Hematopoietic multipotent progenitor cell treated with erythropoietin and hydrocortisone succinate and interleukin-3 and kit ligand, for 6 days (in vitro differentiated cells): ENCODE measurements around the gene TPM2.
A peak's percentile ranks its signal among the peaks of the same experiment; 100 is the strongest.

Experiments
- DNase-seq: peaks from one replicate; pipeline ENCODE4 v3.0.0-alpha.2; 2015

Gene TPM2

DNA sequence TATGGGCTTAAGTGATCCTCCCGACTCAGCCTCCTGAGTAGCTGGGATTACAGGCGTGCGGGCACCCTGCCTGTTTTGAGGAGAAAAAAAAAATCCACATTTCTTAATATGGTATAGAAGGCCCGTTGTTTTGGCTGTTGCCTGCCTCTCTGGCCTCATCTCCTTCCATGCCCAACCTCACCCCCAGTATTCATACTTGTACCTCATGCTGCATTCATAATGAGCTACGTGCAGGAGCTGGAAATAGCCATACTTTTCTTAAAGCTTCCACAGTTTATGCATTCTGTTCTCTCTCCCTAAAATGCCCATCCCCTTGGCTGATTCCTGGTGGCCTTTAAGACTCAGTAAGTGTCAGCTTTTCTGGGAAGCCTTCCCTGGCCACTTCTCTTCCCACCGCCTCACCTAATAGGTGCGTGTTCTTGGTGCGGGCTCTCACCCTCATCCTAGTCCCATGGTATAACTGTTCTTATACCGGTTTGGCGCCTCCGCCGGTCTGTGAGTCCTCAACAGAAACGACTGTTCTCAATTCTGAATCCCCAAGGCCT, 2.1 kb upstream of the TPM2 start:
- no peak for DNase-seq

- peak; percentile 32 for DNase-seq
These were observed 1.6 kb upstream of the TPM2 start for GRCh38 chr9:35691334-35691650.

DNA sequence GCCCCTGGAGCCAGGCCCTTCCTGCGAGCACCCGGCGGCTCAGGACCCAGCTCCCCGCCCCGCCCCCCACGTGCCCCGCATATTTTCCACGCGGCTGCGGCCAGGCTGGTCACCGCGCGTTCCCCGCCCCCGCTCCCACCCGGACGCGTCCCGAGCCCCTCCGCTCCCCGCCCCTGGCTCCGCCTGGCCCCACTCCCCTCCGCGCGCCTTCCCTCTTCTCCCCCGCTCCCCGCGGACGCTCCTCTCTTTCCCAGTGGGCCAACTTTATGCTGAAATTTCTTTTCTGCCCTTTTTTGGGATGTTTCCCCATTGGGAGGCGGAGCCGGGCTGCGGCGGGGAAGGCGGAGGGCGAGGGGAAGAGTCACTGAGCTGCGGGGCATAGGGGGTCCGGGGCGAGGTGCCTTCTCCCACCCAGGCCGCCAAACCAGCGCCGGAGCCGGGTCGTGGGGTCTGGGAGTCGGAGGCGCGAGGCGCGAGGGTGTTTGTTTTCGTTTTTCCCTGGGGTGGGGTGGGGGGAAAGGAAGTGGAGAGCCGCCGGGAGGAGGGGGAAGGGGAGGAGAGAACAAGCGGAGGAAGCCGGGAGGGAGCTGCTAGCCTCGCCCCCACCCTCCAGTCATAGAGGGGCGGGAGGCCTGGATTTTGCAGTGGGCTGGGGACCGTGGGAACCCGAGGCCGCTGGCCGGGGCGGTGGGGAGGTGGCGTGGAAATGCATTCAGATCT, 1.0 kb upstream of the TPM2 start:
- peak; percentile 45 for DNase-seq

DNA sequence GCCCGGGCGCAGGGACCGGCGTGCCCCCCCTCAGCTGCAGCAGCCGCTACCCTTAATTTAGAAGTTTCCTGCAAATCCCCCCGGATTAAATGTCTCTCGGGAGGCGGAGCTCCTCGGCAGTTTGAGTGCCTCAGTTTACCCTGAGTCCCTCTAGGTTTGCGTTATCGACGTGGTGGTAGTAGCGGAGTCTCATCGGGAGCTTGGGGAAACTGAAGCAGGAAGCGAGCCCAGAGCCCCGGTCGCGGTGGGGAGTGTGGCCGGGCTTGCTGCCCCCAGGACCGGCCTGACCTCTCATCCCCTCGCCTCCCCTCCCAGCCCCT, 529 bp upstream of the TPM2 start:
- no peak for DNase-seq

DNA sequence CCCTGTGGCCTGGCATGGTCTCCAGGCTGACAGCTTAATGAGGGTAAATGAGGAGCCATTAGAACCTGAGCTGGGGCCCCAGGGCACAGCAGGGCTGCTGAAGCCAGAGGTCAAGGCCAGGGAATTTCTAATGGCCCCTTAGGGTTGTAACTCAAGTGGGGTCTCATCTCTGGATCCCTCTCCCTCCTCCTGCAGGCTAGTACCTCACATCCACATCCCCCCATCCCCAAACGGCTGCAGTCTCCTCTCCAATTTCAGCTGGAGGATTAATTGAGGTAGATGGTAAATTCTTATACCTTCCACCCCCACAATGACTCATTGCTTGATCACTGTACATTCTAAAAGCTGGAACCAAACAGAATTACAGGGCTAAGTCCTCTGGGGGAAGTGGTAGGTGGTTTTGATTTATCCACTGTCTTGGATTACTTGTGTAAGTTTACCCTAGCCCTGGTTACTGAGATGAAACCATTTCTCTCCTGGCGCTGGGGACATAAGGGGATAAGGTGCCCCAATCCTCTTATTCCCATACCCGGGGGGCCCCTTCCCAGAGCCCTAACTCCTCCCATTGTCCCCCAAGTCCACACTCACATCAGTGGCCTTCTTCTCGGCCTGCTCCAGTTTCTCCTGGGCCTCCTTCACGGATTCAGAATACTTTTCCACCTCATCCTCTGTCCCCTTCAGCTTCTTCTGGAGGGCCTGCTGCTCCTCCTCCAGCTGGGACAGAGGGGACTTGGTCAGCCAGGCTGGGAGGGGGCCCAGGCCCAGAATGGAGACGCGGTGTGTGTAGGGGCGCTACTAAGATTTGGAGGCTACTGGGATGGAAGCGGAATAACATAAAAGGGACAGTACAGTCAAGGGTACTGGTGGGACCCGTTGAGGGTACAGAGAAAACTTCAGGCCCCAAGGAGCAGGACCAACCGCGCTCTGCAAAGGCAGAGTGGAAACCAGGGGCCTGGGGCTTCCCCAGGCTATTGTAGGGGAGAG, 875 bp downstream of the TPM2 start:
- DNase-seq = peak; percentile 17

GRCh38 chr9:35687972-35688557, 1.7 kb downstream of the TPM2 start:
- DNase-seq = no peak

GRCh38 chr9:35687306-35687705, 2.4 kb downstream of the TPM2 start:
- DNase-seq = no peak

DNA sequence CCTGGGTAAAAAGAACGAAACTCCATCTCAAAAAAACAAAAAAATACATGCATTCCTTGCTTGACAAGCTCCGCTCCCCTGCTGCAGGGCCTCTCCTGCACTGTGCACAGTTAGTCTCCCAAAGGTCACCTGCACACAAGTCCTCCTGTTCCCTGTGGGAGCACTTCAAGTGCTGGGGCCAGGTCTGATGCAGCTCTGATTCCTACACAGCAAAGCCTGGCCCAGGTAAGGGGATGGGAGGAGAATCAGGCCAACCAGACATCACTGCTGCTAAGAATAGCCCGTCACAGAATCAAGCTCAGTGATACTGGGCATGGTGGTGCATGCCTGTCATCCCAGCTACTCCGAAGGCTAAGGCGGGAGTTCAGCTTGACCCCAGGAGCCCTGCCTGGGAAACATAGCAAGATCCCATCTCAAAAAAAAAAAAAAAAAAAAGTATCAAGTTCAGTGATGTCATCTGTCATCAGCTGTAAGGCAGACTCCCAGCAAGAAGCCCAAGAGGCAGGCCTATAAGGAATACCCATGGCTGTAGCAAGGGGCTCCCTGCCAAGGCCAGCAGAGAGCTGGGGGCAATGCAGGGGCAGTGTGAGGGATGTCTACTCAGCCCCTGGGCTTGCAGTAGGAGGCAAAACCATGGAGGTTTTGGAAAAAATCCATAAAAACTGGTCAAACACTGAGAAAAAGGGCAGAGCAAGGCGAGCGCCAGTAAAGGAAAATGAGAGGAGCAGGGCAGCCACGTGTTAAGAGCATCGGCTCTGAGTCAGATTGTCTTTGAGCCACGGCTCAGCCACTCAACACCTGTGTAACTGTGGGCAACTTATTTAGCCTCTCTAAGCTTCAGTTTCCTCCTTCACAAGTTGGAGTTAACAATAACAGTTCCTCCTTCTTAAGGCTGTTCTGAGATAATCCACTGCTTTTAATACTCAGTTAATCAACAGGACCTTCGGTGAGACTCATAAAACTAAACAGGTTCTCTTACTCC, 3.2 kb downstream of the TPM2 start:
- DNase-seq = no peak

DNA sequence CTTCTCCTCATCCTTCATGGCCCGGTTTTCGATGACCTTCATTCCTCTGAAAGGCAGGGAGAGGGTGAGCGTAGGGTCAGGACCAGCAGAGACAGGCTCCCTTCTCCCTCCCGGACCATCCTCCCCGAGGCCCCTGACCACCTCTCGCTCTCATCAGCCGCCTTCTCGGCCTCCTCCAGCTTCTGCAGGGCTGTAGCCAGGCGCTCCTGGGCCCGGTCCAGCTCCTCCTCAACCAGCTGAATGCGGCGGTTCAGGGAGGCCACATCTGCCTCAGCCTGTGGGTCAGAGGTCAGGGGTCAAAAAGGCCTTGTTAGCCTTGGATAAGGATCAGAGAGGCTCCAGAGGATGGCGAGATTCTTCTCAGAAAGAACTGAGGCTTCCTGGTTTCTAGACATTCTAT, 4.2 kb downstream of the TPM2 start:
- DNase-seq = no peak

DNA sequence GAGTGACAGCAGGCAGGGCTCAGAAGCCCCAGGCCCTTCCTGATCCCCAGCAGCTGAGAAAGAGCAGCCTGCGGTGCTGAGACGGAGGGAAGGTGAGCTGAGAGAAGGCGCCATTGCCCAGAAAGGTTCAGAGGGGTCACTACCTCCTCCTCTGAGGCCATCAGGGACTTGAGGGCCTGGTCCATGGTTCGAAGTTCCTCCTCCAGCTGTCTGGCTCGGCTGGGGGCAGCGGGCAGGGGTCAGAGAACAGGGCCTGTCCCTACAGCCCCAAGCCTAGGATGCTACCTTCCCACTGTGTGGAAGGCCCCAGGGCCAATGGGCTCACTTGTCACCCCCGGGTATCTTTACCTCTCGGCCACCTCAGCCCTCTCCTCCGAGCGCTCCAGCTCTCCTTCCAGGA, 4.8 kb downstream of the TPM2 start:
- DNase-seq = no peak

GRCh38 chr9:35683323-35683722, 6.4 kb downstream of the TPM2 start:
- no peak for DNase-seq

- DNase-seq = no peak
These were observed 7.0 kb downstream of the TPM2 start for GRCh38 chr9:35682520-35683315.

GRCh38 chr9:35682051-35682450, 7.7 kb downstream of the TPM2 start:
- DNase-seq = no peak

GRCh38 chr9:35681341-35682002, 8.3 kb downstream of the TPM2 start:
- DNase-seq = no peak

GRCh38 chr9:35680331-35681105, 9.2 kb downstream of the TPM2 start:
- no peak for DNase-seq

DNA sequence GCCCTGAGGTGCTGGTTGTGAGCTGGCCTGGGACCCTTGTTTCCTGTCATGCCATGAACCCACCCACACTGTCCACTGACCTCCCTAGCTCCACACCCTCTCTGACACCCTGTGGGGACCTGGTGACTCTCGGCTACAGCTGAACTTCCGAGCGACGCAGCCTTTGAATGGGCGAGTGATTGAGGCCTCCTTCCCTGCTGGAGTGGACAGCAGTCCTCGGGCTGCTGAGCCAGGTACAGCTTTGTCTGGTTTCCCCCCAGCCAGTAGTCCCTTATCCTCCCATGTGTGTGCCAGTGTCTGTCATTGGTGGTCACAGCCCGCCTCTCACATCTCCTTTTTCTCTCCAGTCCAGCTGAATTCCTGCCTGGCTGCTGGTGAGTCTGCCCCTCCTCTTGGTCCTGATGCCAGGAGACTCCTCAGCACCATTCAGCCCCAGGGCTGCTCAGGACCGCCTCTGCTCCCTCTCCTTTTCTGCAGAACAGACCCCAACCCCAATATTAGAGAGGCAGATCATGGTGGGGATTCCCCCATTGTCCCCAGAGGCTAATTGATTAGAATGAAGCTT, 9.9 kb downstream of the TPM2 start:
- DNase-seq = no peak

GRCh38 chr9:35679091-35679490, 10.6 kb downstream of the TPM2 start:
- DNase-seq = no peak

GRCh38 chr9:35675732-35676392, 13.9 kb downstream of the TPM2 start:
- peak; percentile 40 for DNase-seq

DNA sequence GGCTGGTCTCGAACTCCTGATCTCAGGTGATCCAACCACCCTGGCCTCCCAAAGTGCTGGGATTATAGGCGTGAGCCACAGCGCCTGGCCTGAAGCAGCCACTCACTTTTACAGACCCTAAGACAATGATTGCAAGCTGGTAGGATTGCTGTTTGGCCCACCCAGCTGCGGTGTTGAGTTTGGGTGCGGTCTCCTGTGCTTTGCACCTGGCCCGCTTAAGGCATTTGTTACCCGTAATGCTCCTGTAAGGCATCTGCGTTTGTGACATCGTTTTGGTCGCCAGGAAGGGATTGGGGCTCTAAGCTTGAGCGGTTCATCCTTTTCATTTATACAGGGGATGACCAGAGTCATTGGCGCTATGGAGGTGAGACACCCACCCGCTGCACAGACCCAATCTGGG, 14.5 kb downstream of the TPM2 start:
- DNase-seq = no peak

DNA sequence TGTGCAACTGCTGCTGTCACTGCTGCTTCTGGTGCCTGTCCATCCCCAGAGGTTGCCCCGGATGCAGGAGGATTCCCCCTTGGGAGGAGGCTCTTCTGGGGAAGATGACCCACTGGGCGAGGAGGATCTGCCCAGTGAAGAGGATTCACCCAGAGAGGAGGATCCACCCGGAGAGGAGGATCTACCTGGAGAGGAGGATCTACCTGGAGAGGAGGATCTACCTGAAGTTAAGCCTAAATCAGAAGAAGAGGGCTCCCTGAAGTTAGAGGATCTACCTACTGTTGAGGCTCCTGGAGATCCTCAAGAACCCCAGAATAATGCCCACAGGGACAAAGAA, 15.7 kb downstream of the TPM2 start:
- no peak for DNase-seq
